Hepatocyte (in vitro differentiated cells): ENCODE measurements around the gene CANX. TPM values are rescaled to one million over a fixed set of nuclear protein-coding genes. Genes with fewer than 3 reads are reported as not detected.
"Not testable (repeated sequence)": the region's sequence is repeated elsewhere in the genome, so short reads cannot be mapped to it uniquely, and the experiment has no call there.

Source experiments
- DNase-seq: peaks from one replicate; pipeline ENCODE4 v3.0.0-alpha.2; 2016; ENCODE audit warnings: low spot score
- H2AFZ ChIP-seq: fragments of 200-600 bp; sonication (generic); 2 replicates; pipeline ENCODE4 v1.6.0; 2016; ENCODE audit warnings: antibody characterized with exemption, mild to moderate bottlenecking
- H3K27ac ChIP-seq: fragments of 200-600 bp; sonication (generic); 2 replicates; pipeline ENCODE4 v1.5.1; 2016; ENCODE audit warnings: mild to moderate bottlenecking
- H3K27me3 ChIP-seq: fragments of 200-600 bp; sonication (generic); 2 replicates; pipeline ENCODE4 v1.6.1; 2016
- H3K36me3 ChIP-seq: fragments of 200-600 bp; sonication (generic); replicated peaks from 2 replicates; pipeline ENCODE4 v1.5.1; 2016; ENCODE audit warnings: low read depth; ENCODE audit not compliant: insufficient read depth
- H3K4me1 ChIP-seq: fragments of 200-600 bp; sonication (generic); 2 replicates; pipeline ENCODE4 v1.5.1; 2016; ENCODE audit warnings: mild to moderate bottlenecking, moderate library complexity; ENCODE audit not compliant: insufficient read depth
- H3K4me2 ChIP-seq: fragments of 200-600 bp; sonication (generic); 2 replicates; pipeline ENCODE4 v1.6.0; 2016
- H3K4me3 ChIP-seq: fragments of 200-600 bp; sonication (generic); 2 replicates; pipeline ENCODE4 v1.5.1; 2016; ENCODE audit warnings: mild to moderate bottlenecking
- H3K79me2 ChIP-seq: fragments of 200-600 bp; sonication (generic); 2 replicates; pipeline ENCODE4 v1.6.0; 2017; ENCODE audit warnings: mild to moderate bottlenecking
- H3K9me2 ChIP-seq: fragments of 200-600 bp; sonication (generic); replicated peaks from 2 replicates; pipeline ENCODE4 v1.6.0; 2017; ENCODE audit warnings: mild to moderate bottlenecking; ENCODE audit not compliant: insufficient read depth
- H3K9me3 ChIP-seq: fragments of 200-600 bp; sonication (generic); 2 replicates; pipeline ENCODE4 v1.5.1; 2016; ENCODE audit warnings: low read depth, mild to moderate bottlenecking
- H4K20me1 ChIP-seq: fragments of 200-600 bp; sonication (generic); 2 replicates; pipeline ENCODE4 v1.6.0; 2016; ENCODE audit warnings: mild to moderate bottlenecking; ENCODE audit not compliant: insufficient read depth, poor library complexity, severe bottlenecking
- CTCF ChIP-seq: fragments of 200-600 bp; sonication (generic); IDR thresholded peaks from 2 replicates; pipeline ENCODE4 v1.5.1; 2016; ENCODE audit warnings: antibody characterized with exemption, mild to moderate bottlenecking; ENCODE audit not compliant: poor library complexity
- EZH2 ChIP-seq: fragments of 200-600 bp; sonication (generic); IDR thresholded peaks from 2 replicates; pipeline ENCODE4 v1.6.1; 2016; ENCODE audit warnings: antibody characterized with exemption, mild to moderate bottlenecking, borderline replicate concordance
- EZH2phosphoT487 ChIP-seq: fragments of 200-600 bp; sonication (generic); IDR thresholded peaks from one replicate; pipeline ENCODE4 v1.6.1; 2018; ENCODE audit warnings: antibody characterized with exemption, mild to moderate bottlenecking, low read depth, moderate library complexity; ENCODE audit not compliant: unreplicated experiment, severe bottlenecking
- WGBS: methylation state at CpG from one replicate; pipeline ENCODE4 v1.1.6; 2016; ENCODE audit warnings: low lambda C conversion rate; ENCODE audit errors: missing lambda C conversion rate; 5-methylcytosine and 5-hydroxymethylcytosine counted together
- polyA plus RNA-seq: library from polyadenylated mRNA; unstranded; fragments of >200 nt; fragmentation: Nextera tagmentation; extraction: Ambion mirVana; gene quantifications from 2 replicates; pipeline ENCODE4 v1.2.1, GENCODE V29; 2016
- total RNA-seq: library from RNA; depleted of rRNA; stranded (reverse); fragments of >200 nt; gene quantifications from 2 replicates; pipeline ENCODE4 v1.2.3, GENCODE V29; 2014

CANX gene
- total and polyA plus RNA-seq, 2 experiments from 2014 or later: 369 to 705 TPM

GRCh38 chr5:179680014-179680779 lies 18.6 kb upstream of the CANX start:
- Histone ChIP-seq H4K20me1 (no peaks in the 10 kb centered on the region), H3K36me3 (no peaks in the 10 kb centered on the region), H3K27me3 (no peaks in the 10 kb centered on the region), H2AFZ (no peak overlapping the region), H3K27ac (no peak overlapping the region), H3K79me2 (peaks cover 24% of the 10 kb centered on the region), H3K9me3 (no peaks in the 10 kb centered on the region), H3K4me2 (no peak overlapping the region), H3K9me2 (no peaks in the 10 kb centered on the region), H3K4me3 (no peak overlapping the region), H3K4me1 (peaks cover 12% of the 10 kb centered on the region)
- DNase-seq: peak; percentile 23
- TF ChIP-seq EZH2phosphoT487: no peak
- no peak for TF ChIP-seq EZH2
- no peak for TF ChIP-seq CTCF
- WGBS: 96% methylated on average over 9 of the region's 9 CpGs

- Histone ChIP-seq H4K20me1 (no peaks in the 10 kb centered on the region), H3K36me3 (no peaks in the 10 kb centered on the region), H3K4me1 (peaks cover 12% of the 10 kb centered on the region), H3K4me2 (no peak within 1 kb of the TSS), H3K27ac (no peak within 1 kb of the TSS), H3K79me2 (peaks cover 24% of the 10 kb centered on the region), H3K4me3 (no peak within 1 kb of the TSS), H2AFZ (no peak within 1 kb of the TSS), H3K9me2 (no peaks in the 10 kb centered on the region), H3K9me3 (no peaks in the 10 kb centered on the region), H3K27me3 (no peaks in the 10 kb centered on the region)
- DNase-seq: no peak
- 87% methylated on average over 5 of the region's 5 CpGs for WGBS
- TF ChIP-seq EZH2: no peak
- no peak for TF ChIP-seq CTCF
- TF ChIP-seq EZH2phosphoT487: no peak
Measured at GRCh38 chr5:179680780-179681401, 17.9 kb upstream of the CANX start, which contains the start of gene CBY3. Gene CBY3 (minus strand): TSS chr5:179681034. CDS start chr5:179680918, 116 bp downstream.

GRCh38 chr5:179689212-179689611 lies 9.6 kb upstream of the CANX start:
- not testable (repeated sequence) for H3K36me3 ChIP-seq, H3K4me2 ChIP-seq, DNase-seq, H3K4me3 ChIP-seq, H2AFZ ChIP-seq, H3K9me3 ChIP-seq, H3K79me2 ChIP-seq, H3K4me1 ChIP-seq, H4K20me1 ChIP-seq, H3K27me3 ChIP-seq, H3K9me2 ChIP-seq, H3K27ac ChIP-seq
- WGBS: 89% methylated on average over 9 of the region's 9 CpGs

- Histone ChIP-seq H3K9me3 (no peaks in the 10 kb centered on the region), H3K36me3 (no peaks in the 10 kb centered on the region), H3K27ac (no peak overlapping the region), H3K4me3 (no peak overlapping the region), H3K4me2 (no peak overlapping the region), H3K4me1 (peaks cover 14% of the 10 kb centered on the region), H3K27me3 (no peaks in the 10 kb centered on the region), H3K9me2 (no peaks in the 10 kb centered on the region), H2AFZ (no peak overlapping the region), H3K79me2 (peaks cover 12% of the 10 kb centered on the region), H4K20me1 (no peaks in the 10 kb centered on the region)
- 89% methylated on average over 6 of the region's 6 CpGs for WGBS
- no peak for DNase-seq
- no peak for TF ChIP-seq EZH2
- TF ChIP-seq CTCF: no peak
- no peak for TF ChIP-seq EZH2phosphoT487
Measured at GRCh38 chr5:179694561-179694960, 4.2 kb upstream of the CANX start.
